ENCODE data around the gene TMEM132A. TPM values are rescaled to one million over a fixed set of nuclear protein-coding genes. Genes with fewer than 3 reads are reported as not detected.
"Not testable (repeated sequence)": the region's sequence is repeated elsewhere in the genome, so short reads cannot be mapped to it uniquely, and the experiment has no call there.

TMEM132A gene
- total RNA-seq, 3 donors from 2014 or later = 2.9 to 11.0 (median 8.5) TPM

- DNase-seq (ENCODE audit: low spot score in 2 of 2) = peak; percentile 96
- Histone ChIP-seq H3K9me3 (no peaks in the 10 kb centered on the region), H3K4me3 (peak within 1 kb of the TSS; percentile 80 to 100 (median 91)), H3K27ac (peak within 1 kb of the TSS; percentile 96 to 97), H3K4me1 (peaks cover 0 to 16% of the 10 kb centered on the region in 2 donors), H3K36me3 (no peaks in the 10 kb centered on the region), H3K27me3 (no peaks in the 10 kb centered on the region)
- peak; percentile 63 to 89 (median 83) for TF ChIP-seq POLR2AphosphoS5 (IDR thresholded peaks at IDR 0.05)
- TF ChIP-seq POLR2A (IDR thresholded peaks at IDR 0.05) = peak; percentile 67
- no peak for TF ChIP-seq CTCF (IDR thresholded peaks at IDR 0.05)
- intact Hi-C loops (cut with DNase I; ENCODE audit: low total_unique reads) = loop anchor here (10.0 kb wide), 1 partner anchor 72 kb away; no protein-coding TSS in a partner anchor
These were observed 17.9 kb upstream of the TMEM132A start, which contains the start of gene PRPF19 for GRCh38 chr11:60906132-60906972. Gene PRPF19, minus strand, starts transcription at chr11:60906585. Its CDS starts 203 bp downstream, at chr11:60906382.

- DNase-seq (ENCODE audit: low spot score in 2 of 2) = no peak
- Histone ChIP-seq H3K9me3 (no peaks in the 10 kb centered on the region), H3K4me1 (peaks cover 0 to 16% of the 10 kb centered on the region in 2 donors), H3K36me3 (no peaks in the 10 kb centered on the region), H3K27me3 (no peaks in the 10 kb centered on the region), H3K4me3 (no peak overlapping the region), H3K27ac (no peak overlapping the region)
- intact Hi-C loops (cut with DNase I; ENCODE audit: low total_unique reads) = loop anchor here (10.0 kb wide), 1 partner anchor 74 kb away; no protein-coding TSS in a partner anchor
- no peak for TF ChIP-seq POLR2AphosphoS5 (IDR thresholded peaks at IDR 0.05)
- no peak for TF ChIP-seq CTCF (IDR thresholded peaks at IDR 0.05)
- TF ChIP-seq POLR2A (IDR thresholded peaks at IDR 0.05) = no peak
These were observed 15.5 kb upstream of the TMEM132A start for GRCh38 chr11:60908803-60909202.

- H3K27me3 ChIP-seq; H3K27ac ChIP-seq; H3K36me3 ChIP-seq; DNase-seq (ENCODE audit: low spot score in 2 of 2); H3K4me3 ChIP-seq; H3K9me3 ChIP-seq; H3K4me1 ChIP-seq: not testable (repeated sequence)
- intact Hi-C loops (cut with DNase I; ENCODE audit: low total_unique reads) = loop anchor here (10.0 kb wide), 1 partner anchor 75 kb away; no protein-coding TSS in a partner anchor
These were observed 14.5 kb upstream of the TMEM132A start for GRCh38 chr11:60909680-60910280.

- TF ChIP-seq POLR2AphosphoS5 (IDR thresholded peaks at IDR 0.05) (no peak), POLR2A (IDR thresholded peaks at IDR 0.05) (no peak), CTCF (IDR thresholded peaks at IDR 0.05) (no peak)
- DNase-seq (ENCODE audit: low spot score in 2 of 2) = no peak
- intact Hi-C loops (cut with DNase I; ENCODE audit: low total_unique reads) = no loop called here
- Histone ChIP-seq H3K27me3 (no peaks in the 10 kb centered on the region), H3K4me1 (peaks cover 0 to 2% of the 10 kb centered on the region in 2 donors), H3K9me3 (no peaks in the 10 kb centered on the region), H3K36me3 (no peaks in the 10 kb centered on the region), H3K4me3 (no peak overlapping the region), H3K27ac (no peak overlapping the region)
These were observed 14.0 kb upstream of the TMEM132A start for GRCh38 chr11:60910281-60910687.

GRCh38 chr11:60910711-60911380 is 13.4 kb upstream of the TMEM132A start:
- DNase-seq (ENCODE audit: low spot score in 2 of 2) = no peak
- no peak for TF ChIP-seq POLR2AphosphoS5 (IDR thresholded peaks at IDR 0.05)
- no peak for TF ChIP-seq CTCF (IDR thresholded peaks at IDR 0.05)
- no peak for TF ChIP-seq POLR2A (IDR thresholded peaks at IDR 0.05)
- peaks cover 0 to 2% of the 10 kb centered on the region in 2 donors for H3K4me1 ChIP-seq
- H3K27ac ChIP-seq = no peak overlapping the region
- H3K36me3 ChIP-seq = no peaks in the 10 kb centered on the region
- no peaks in the 10 kb centered on the region for H3K9me3 ChIP-seq
- no peak overlapping the region for H3K4me3 ChIP-seq
- intact Hi-C loops (cut with DNase I; ENCODE audit: low total_unique reads) = no loop called here
- H3K27me3 ChIP-seq = no peaks in the 10 kb centered on the region
